GM21447 (cell line): Measurements from ENCODE around the gene CALM1.
A peak's percentile ranks its signal among the peaks of the same experiment; 100 is the strongest.

Experiments used
- ATAC-seq: cut with Tn5 transposase; IDR thresholded peaks from one replicate; pipeline ENCODE4 v1.9.1; 2021; ENCODE audit not compliant: unreplicated experiment

The CALM1 gene

DNA sequence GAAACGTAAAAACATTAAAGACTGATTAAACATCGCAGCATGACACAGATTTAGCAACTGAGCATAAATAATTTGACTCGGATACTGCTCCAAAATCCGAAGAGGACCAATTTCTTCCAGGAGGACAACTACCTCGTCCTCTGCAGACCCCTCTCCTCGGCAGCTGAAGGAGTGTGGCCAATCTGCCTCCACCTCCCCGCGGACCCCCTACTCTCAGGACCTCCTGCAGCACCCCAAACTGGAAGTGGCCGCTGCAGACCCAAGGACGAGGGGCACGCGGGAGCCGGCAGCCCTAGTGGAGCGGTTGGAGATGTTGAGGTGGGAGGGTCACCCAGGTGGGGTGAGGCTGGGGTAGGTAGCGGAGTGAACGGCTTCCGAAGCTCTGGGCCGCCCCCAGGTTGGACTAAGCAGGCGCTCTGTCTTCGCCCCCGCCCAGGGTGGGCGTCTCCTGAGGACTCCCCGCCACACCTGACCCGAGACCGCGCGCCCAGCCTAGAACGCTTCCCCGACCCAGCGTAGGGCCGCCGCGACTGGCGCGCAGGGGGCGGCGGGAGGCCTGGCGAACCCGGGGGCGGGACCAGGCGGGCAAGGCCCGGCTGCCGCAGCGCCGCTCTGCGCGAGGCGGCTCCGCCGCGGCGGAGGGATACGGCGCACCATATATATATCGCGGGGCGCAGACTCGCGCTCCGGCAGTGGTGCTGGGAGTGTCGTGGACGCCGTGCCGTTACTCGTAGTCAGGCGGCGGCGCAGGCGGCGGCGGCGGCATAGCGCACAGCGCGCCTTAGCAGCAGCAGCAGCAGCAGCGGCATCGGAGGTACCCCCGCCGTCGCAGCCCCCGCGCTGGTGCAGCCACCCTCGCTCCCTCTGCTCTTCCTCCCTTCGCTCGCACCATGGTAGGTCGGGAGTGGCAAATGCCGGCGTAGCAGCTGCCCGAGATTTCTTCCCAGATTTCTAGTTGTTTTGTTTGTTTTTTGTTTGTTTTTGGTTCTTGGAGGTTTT, at the start of gene CALM1:
Gene CALM1, plus strand, starts transcription at position 689 of the 999 bp plus-strand sequence. Its CDS starts 202 bp downstream, at position 891.
- peak; percentile 53 for ATAC-seq

DNA sequence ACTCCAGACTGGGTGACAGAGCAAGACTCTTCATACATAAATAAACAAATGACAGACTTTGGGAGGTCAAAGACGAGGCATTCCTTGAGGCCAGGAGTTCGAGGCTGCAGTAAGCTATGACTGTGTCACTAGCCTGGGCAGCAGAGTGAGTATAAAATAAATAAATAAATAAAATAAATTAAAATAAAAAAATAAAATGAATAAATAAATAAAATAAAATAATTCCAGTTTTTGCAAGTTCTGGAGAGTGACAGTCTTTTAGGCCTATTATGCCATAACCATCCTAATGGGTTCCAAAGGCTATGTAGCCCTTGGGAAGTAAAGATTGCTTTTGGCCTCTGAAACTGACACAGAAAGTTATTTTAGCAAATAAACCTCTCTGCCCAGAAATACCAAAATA, 48.6 kb upstream of the CALM1 start:
- no peak for ATAC-seq

GRCh38 chr14:90349739-90350138, 47.1 kb upstream of the CALM1 start:
- ATAC-seq, result no peak

- no peak for ATAC-seq
Observed at GRCh38 chr14:90354551-90355298, 42.1 kb upstream of the CALM1 start.

DNA sequence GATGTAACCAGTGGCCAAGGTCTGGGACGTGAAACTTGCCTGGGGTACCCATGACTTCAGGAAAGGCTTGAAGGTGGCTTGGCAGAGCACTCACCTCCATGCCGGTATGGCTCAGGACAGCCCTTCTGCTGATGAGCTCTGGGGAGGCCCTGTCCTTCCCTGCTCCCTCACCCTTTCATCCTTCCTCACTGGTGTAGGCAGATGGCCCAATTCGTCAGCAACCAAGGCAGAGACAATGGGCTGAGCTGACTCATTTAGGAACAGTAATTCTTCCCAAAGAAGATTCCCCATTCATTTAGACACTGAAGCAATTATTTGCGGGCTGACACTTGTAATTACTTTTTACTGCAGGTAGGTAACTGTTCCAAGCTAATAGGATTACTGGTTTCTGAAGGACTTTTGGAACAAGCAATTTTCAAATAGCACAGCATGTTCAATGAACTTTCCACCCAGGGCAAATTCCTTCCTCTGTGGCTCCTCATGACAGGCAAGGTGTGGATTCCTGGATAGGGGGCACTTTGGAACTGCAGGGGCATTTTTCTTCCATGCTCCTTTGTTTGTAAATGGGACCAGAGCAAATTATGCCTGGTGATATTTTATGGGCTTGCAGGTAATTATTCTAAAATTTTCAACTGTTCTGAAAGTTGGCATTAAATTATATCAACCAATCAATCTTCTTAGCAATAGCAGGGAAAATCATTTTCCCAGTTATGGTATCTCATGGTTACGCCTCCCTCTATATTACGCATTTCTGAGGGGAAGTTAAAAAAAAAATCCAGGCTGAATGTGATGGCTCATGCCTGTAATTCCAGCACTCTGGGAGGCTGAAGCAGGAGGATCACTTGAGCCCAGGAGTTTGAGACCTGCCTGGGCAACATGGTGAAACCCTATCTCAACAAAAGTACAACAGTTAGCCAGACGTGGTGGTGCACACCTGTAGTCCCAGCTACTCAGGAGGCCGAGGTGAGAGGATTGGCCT, 41.0 kb upstream of the CALM1 start:
- ATAC-seq, result no peak

DNA sequence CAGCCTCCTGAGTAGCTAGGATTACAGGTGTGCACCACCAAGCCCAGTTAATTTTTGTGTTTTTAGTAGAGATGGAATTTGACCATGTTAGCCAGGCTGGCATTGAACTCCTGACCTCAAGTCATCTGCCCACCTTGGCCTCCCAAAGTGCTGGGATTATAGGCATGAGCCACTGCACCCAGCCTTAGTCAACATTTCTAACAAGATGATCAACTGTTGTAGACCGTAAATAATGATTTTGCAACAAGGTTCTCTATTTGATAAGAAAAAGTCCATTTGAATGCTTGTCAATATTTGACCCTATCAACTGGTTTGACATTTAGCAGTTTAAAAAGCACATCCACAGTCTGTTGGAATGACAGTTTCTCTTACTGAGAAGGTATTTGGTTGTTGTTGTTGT, 39.9 kb upstream of the CALM1 start:
- no peak for ATAC-seq

- ATAC-seq, result no peak
Observed at GRCh38 chr14:90358359-90358758, 38.5 kb upstream of the CALM1 start.

GRCh38 chr14:90361865-90362557, 34.8 kb upstream of the CALM1 start:
- no peak for ATAC-seq

DNA sequence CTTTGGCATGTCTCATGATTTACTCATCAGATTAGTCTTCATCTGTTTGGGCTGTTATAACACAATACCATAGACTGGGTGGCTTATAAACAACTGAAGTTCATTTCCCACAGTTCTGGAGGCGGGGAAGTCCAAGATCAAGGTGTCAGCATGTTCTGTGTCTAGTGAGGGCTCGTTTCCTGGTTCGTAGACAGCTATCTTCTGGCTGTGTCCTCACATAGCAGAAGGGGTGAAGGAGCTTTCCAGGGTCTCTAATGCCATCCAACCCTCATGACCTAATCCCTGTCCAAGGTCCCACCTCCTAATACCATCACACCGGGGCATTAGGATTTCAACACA, 34.3 kb upstream of the CALM1 start:
- no peak for ATAC-seq

GRCh38 chr14:90368946-90369721, 27.7 kb upstream of the CALM1 start:
- no peak for ATAC-seq

- ATAC-seq, result no peak
Observed at GRCh38 chr14:90373887-90374286, 22.9 kb upstream of the CALM1 start.

DNA sequence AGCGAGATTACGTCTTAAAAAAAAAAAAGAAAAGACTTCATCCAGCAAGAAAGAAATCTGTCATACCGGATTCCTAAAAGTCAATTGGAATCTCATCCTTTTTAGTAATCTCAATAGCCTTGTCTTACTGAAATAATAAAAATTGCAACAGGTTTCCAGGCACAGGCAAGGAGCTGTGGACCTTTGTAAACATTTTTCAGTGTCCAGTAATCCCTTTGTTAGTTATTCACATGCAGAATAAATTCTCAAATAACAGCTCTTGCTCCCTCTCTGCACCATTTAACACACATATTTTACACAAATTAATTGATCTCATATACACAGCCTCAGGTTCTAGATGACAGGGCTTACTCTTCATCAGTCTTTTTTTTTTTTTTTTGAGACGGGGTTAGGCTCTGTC, 22.0 kb upstream of the CALM1 start:
- no peak for ATAC-seq

DNA sequence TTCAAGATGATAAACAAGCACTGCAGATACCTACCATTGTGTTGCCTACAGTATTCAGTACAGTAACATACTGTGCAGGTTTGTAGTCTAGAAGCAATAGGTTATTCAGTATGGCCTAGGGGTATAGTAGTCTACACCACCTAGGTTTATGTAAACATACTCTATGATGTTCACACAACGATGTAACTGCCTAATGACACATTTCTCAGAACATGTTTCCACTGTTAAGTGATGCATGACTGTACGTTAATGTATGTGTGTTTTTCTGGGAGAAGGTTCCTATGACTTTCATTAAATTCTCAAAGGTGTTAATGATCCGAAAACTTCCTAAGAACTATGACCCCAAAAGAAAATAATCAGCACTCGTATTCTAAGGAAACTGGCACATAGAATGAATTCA, 20.9 kb upstream of the CALM1 start:
- no peak for ATAC-seq

DNA sequence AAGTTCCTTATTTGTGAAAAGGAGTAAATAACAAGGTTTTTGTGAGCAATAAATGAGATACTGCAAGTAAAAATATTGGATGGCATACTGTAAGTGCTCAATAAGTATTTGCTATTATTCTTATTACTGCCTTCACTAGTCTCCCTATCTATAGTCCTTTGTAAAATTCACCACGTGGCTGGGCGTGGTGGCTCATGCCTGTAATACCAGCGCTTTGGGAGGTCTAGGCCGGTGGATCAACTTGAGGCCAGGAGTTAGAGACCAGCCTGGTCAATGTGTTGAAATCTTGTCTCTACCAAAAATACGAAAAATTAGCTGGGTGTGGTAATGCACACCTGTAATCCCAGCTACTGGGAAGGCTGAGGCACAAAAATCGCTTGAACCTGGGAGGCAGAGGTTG, 18.6 kb upstream of the CALM1 start:
- ATAC-seq, result no peak

DNA sequence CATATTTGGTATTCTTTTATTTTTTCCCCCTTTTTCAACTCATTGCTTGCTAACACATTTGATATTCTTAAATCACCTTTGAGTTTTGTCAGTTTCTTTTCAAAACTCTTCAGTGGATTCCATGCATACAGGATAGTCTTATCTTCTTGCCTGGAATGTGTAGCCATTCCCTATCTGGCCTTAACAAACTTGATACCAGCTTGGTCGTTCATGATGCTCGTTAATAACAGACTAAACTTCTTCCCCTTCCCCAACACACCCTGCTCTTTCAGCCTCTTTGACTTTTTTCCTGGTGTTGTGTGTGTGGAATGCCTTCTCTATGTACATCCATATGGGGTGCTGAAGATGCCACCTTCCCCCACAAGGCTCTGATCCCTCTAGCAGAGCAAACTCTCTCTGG, 17.7 kb upstream of the CALM1 start:
- no peak for ATAC-seq

GRCh38 chr14:90381011-90381786, 15.6 kb upstream of the CALM1 start:
- ATAC-seq, result no peak

- no peak for ATAC-seq
Observed at GRCh38 chr14:90381999-90382451, 14.8 kb upstream of the CALM1 start.

- peak; percentile 1 for ATAC-seq
Observed at GRCh38 chr14:90382491-90383125, 14.2 kb upstream of the CALM1 start.
